Measurements from ENCODE around the gene IL15RA.
A peak's percentile ranks its signal among the peaks of the same experiment; 100 is the strongest.

Gene IL15RA

GRCh38 chr10:5981529-5981928 lies 4.2 kb upstream of the IL15RA start:
- no peak overlapping the region for H3K4me2 ChIP-seq

GRCh38 chr10:5978230-5978489 lies 817 bp upstream of the IL15RA start:
- Histone ChIP-seq H3K4me1 (ENCODE audit: low read depth, poor library complexity, severe bottlenecking) (peaks cover 33% of the 10 kb centered on the region), H3K4me3 (IDR thresholded peaks at IDR 0.05; ENCODE audit: insufficient read depth, low read depth, low read length) (no peak overlapping the region), H2AFZ (ENCODE audit: low read depth) (peak overlapping the region; percentile 92), H3K36me3 (ENCODE audit: insufficient read depth) (no peaks in the 10 kb centered on the region), H4K20me1 (ENCODE audit: insufficient read depth) (no peaks in the 10 kb centered on the region), H3K79me2 (ENCODE audit: insufficient read depth, low read depth) (peaks cover 30% of the 10 kb centered on the region), H3K27me3 (ENCODE audit: insufficient read depth, low read depth) (no peaks in the 10 kb centered on the region), H3K27ac (peak overlapping the region; percentile 92), H3K9ac (peak overlapping the region; percentile 95), H3K4me2 (peak overlapping the region; percentile 93)
- no peak for TF ChIP-seq CTCF (conservative IDR thresholded peaks at IDR 0.05; ENCODE audit: low read depth, low read length)

More at GRCh38 chr10:5981529-5981928, 4.2 kb upstream of the IL15RA start:
- Histone ChIP-seq H2AFZ (ENCODE audit: low read depth) (no peak overlapping the region), H3K4me3 (IDR thresholded peaks at IDR 0.05; ENCODE audit: insufficient read depth, low read depth, low read length) (no peak overlapping the region), H3K27me3 (ENCODE audit: insufficient read depth, low read depth) (no peaks in the 10 kb centered on the region), H3K36me3 (ENCODE audit: insufficient read depth) (no peaks in the 10 kb centered on the region), H3K9ac (no peak overlapping the region), H3K27ac (no peak overlapping the region), H4K20me1 (ENCODE audit: insufficient read depth) (no peaks in the 10 kb centered on the region), H3K79me2 (ENCODE audit: insufficient read depth, low read depth) (peaks cover 1% of the 10 kb centered on the region; the same call in 1 of the 2 replicates), H3K4me1 (ENCODE audit: low read depth, poor library complexity, severe bottlenecking) (peaks cover 14% of the 10 kb centered on the region)
- no peak for TF ChIP-seq CTCF (conservative IDR thresholded peaks at IDR 0.05; ENCODE audit: low read depth, low read length)

- Histone ChIP-seq H3K36me3 (ENCODE audit: insufficient read depth) (no peaks in the 10 kb centered on the region), H3K9ac (peak overlapping the region; percentile 95), H4K20me1 (ENCODE audit: insufficient read depth) (no peaks in the 10 kb centered on the region), H3K4me2 (peak overlapping the region; percentile 93), H3K27ac (peak overlapping the region; percentile 92), H3K4me3 (IDR thresholded peaks at IDR 0.05; ENCODE audit: insufficient read depth, low read depth, low read length) (no peak overlapping the region), H3K79me2 (ENCODE audit: insufficient read depth, low read depth) (peaks cover 44% of the 10 kb centered on the region), H3K4me1 (ENCODE audit: low read depth, poor library complexity, severe bottlenecking) (peaks cover 33% of the 10 kb centered on the region), H3K27me3 (ENCODE audit: insufficient read depth, low read depth) (no peaks in the 10 kb centered on the region), H2AFZ (ENCODE audit: low read depth) (peak overlapping the region; percentile 92)
- no peak for TF ChIP-seq CTCF (conservative IDR thresholded peaks at IDR 0.05; ENCODE audit: low read depth, low read length)
Measured at GRCh38 chr10:5976512-5977470, 552 bp downstream of the IL15RA start.

- Histone ChIP-seq H3K27me3 (ENCODE audit: insufficient read depth, low read depth) (no peaks in the 10 kb centered on the region), H3K4me2 (peak overlapping the region; percentile 93), H3K4me3 (IDR thresholded peaks at IDR 0.05; ENCODE audit: insufficient read depth, low read depth, low read length) (no peak overlapping the region), H4K20me1 (ENCODE audit: insufficient read depth) (no peaks in the 10 kb centered on the region), H3K4me1 (ENCODE audit: low read depth, poor library complexity, severe bottlenecking) (peaks cover 37% of the 10 kb centered on the region), H3K79me2 (ENCODE audit: insufficient read depth, low read depth) (peaks cover 53% of the 10 kb centered on the region), H3K36me3 (ENCODE audit: insufficient read depth) (no peaks in the 10 kb centered on the region), H2AFZ (ENCODE audit: low read depth) (peak overlapping the region; percentile 92), H3K9ac (peak overlapping the region; percentile 95), H3K27ac (peak overlapping the region; percentile 92)
- no peak for TF ChIP-seq CTCF (conservative IDR thresholded peaks at IDR 0.05; ENCODE audit: low read depth, low read length)
Measured at GRCh38 chr10:5975641-5976473, 1.5 kb downstream of the IL15RA start.

All from KMS-11 (cell line).